ENCODE results near the gene ATP10B.

GRCh38 chr5:160692271-160692670 lies 159.7 kb downstream of the ATP10B start:
- TF ChIP-seq CTCF (IDR thresholded peaks at IDR 0.05) (no peak), POLR2A (IDR thresholded peaks at IDR 0.05) (no peak)

Data from Peyer's patch (tissue), 4 donors.